Testis (tissue), 3 donors: ENCODE data around the gene PARP9. TPM values are rescaled to one million over a fixed set of nuclear protein-coding genes. Genes with fewer than 3 reads are reported as not detected.

Experiments used
- DNase-seq: peaks from one replicate; pipeline ENCODE4 v3.0.0-alpha.2; 2019
- H3K27ac ChIP-seq, 2 donors: fragments of 200-600 bp; sonication (generic); one replicate each; pipeline ENCODE4 v1.5.1; 2019
- H3K27me3 ChIP-seq: fragments of 200-600 bp; sonication (generic); one replicate; pipeline ENCODE4 v1.5.1; 2019
- H3K36me3 ChIP-seq: fragments of 200-600 bp; sonication (generic); one replicate; pipeline ENCODE4 v1.5.1; 2017; ENCODE audit warnings: low read depth; ENCODE audit errors: missing control alignments
- H3K4me1 ChIP-seq: fragments of 200-600 bp; sonication (generic); one replicate; pipeline ENCODE4 v1.5.1; 2019
- H3K4me3 ChIP-seq, 2 donors: fragments of 200-600 bp; sonication (generic); one replicate each; pipeline ENCODE4 v1.5.1; 2017 to 2019
- H3K9me3 ChIP-seq: fragments of 200-600 bp; sonication (generic); one replicate; pipeline ENCODE4 v1.5.1; 2017
- POLR2A ChIP-seq: fragments of 450-650 bp; IDR thresholded peaks from one replicate; pipeline ENCODE4 v1.6.1; 2017; ENCODE audit warnings: antibody characterized with exemption, mild to moderate bottlenecking, moderate library complexity
- WGBS, 2 donors: methylation state at CpG; one replicate each; pipeline ENCODE4 v1.1.5; 2018; 5-methylcytosine and 5-hydroxymethylcytosine counted together
- intact Hi-C: fragments of 100-400 bp; cut with DNase I; formaldehyde crosslinking; loops from one replicate; pipeline ENCODE4 v1.15.1; 2023; ENCODE audit warnings: low total_unique reads
- polyA plus RNA-seq: library from polyadenylated mRNA; stranded (reverse); fragments of 350-450 nt; fragmentation: Illumina TruSeq; extraction: RNeasy Lipid Tissue Mini Kit (QIAGEN cat#74804); gene quantifications from one replicate; pipeline ENCODE4 v1.2.3, GENCODE V29; 2014; ENCODE audit warnings: low read depth, low replicate concordance; ENCODE audit not compliant: insufficient read depth
- total RNA-seq, 2 donors: library from RNA; depleted of rRNA; stranded (reverse); fragments of >200 nt; gene quantifications; one replicate each; pipeline ENCODE4 v1.2.3, GENCODE V29; 2016
- TF ChIP-seq, protein P1 (sequence below), 3 experiments: fragments of 450-650 bp in 2 of 3; fragments of 200-600 bp in 1 of 3; sonication (generic) in 1 of 3; IDR thresholded peaks; one replicate each; pipeline ENCODE4 v1.5.1; 2016 to 2019; ENCODE audit warnings: antibody characterized with exemption in 3 of 3, mild to moderate bottlenecking in 2 of 3, moderate library complexity in 1 of 3

The PARP9 gene
- total and polyA plus RNA-seq, 3 donors from 2014 or later, result 12.8 to 14.7 (median 13.8) TPM

DNA sequence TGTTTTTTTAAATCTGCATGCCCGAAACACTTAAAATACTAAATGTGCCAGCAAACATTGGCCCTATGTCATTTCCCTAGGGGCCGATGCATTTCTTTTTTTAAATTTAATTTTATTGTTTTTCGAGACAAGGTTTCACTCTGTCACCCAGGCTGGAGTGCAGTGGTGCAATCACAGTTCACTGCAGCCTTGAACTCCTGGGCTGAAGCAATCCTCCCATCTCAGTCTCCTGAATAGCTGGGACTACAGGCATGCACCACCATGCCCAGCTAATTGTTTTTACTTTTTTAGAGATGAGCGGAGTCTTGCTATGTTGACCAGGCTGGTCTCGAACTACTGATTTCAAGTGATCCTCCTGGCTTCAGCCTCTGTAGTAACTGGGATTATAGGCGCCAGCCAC is 5.5 kb downstream of the PARP9 start:
- Histone ChIP-seq H3K36me3 (no peaks in the 10 kb centered on the region), H3K9me3 (no peaks in the 10 kb centered on the region), H3K4me1 (no peaks in the 10 kb centered on the region), H3K4me3 (no peak overlapping the region), H3K27me3 (no peaks in the 10 kb centered on the region), H3K27ac (no peak overlapping the region)
- WGBS, 2 donors, result 83 to 88% methylated on average over 6 of the region's 6 CpGs
- intact Hi-C loops, result no loop called here
- TF ChIP-seq POLR2A, result no peak
- TF ChIP-seq, protein P1, sequence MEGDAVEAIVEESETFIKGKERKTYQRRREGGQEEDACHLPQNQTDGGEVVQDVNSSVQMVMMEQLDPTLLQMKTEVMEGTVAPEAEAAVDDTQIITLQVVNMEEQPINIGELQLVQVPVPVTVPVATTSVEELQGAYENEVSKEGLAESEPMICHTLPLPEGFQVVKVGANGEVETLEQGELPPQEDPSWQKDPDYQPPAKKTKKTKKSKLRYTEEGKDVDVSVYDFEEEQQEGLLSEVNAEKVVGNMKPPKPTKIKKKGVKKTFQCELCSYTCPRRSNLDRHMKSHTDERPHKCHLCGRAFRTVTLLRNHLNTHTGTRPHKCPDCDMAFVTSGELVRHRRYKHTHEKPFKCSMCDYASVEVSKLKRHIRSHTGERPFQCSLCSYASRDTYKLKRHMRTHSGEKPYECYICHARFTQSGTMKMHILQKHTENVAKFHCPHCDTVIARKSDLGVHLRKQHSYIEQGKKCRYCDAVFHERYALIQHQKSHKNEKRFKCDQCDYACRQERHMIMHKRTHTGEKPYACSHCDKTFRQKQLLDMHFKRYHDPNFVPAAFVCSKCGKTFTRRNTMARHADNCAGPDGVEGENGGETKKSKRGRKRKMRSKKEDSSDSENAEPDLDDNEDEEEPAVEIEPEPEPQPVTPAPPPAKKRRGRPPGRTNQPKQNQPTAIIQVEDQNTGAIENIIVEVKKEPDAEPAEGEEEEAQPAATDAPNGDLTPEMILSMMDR (IDR thresholded peaks at IDR 0.05), result no peak
- no peak for DNase-seq

DNA sequence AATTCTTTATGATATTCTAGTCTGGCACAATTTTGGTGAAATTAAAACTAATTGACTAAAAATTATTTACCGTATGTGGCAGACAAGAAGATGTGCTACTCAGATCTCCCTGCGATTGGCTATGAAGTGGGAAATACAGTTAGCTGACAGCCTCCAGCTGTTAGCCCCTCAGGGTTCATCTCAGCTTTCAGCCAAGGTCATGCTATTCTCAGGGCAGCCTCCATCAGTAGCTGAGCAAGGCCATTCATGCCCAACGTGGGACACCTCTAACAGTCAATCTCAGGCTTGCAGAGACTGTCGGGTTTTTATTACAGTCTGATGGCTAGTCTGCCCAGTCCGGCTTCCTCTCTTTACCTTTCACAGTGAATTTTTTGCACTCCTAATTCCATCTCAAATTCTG is 6.7 kb downstream of the PARP9 start:
- 80% methylated on average over 5 of the region's 5 CpGs for WGBS, 2 donors
- H3K27ac ChIP-seq, result no peak overlapping the region
- no peak for TF ChIP-seq POLR2A
- TF ChIP-seq, protein P1 (IDR thresholded peaks at IDR 0.05), result no peak
- no peaks in the 10 kb centered on the region for H3K27me3 ChIP-seq
- no peaks in the 10 kb centered on the region for H3K36me3 ChIP-seq
- no peaks in the 10 kb centered on the region for H3K9me3 ChIP-seq
- H3K4me3 ChIP-seq, result no peak overlapping the region
- no peak for DNase-seq
- intact Hi-C loops, result no loop called here
- H3K4me1 ChIP-seq, result no peaks in the 10 kb centered on the region

DNA sequence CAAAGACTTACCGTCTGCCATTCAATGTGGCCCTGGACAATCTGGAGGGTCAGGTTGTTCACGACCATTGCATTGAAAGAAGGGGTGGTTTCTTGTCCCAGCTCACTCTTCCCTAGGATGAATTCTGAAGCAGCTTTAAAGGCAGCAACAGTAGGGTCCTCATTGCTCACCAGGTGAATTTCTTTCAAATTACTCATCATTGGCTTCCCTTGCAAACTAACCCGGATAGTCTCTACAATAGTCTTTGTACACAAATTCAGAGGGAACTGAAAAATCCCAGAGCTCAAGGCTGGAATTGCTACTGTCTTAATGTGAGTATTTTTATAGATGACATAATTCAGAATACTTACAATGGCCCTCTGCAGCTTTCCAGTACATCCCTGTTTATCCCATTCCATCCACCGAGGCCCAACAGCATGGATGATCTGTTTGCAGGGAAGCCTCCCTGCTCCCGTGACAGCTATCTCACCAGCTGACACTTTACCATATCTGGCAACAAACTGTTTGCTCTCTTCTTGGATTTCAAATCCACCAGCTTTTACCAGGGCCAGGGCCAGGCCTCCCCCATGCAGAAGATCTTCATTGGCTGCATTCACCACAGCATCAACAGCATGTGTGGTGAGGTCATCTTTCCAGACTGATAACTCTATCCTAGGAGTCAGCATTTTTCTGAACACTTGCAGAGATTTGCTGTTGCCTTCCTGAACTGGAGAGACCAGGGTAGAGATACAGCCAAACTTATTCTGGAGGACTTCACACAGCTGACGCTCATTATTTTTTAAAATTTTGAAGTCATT is 8.6 kb downstream of the PARP9 start:
- intact Hi-C loops, result no loop called here
- WGBS, 2 donors, result 83 to 87% methylated on average over 6 of the region's 6 CpGs
- Histone ChIP-seq H3K36me3 (no peaks in the 10 kb centered on the region), H3K27ac (no peak overlapping the region), H3K27me3 (no peaks in the 10 kb centered on the region), H3K4me1 (no peaks in the 10 kb centered on the region), H3K9me3 (no peaks in the 10 kb centered on the region), H3K4me3 (no peak overlapping the region)
- no peak for DNase-seq
- TF ChIP-seq, protein P1 (IDR thresholded peaks at IDR 0.05), result no peak
- TF ChIP-seq POLR2A, result no peak

DNA sequence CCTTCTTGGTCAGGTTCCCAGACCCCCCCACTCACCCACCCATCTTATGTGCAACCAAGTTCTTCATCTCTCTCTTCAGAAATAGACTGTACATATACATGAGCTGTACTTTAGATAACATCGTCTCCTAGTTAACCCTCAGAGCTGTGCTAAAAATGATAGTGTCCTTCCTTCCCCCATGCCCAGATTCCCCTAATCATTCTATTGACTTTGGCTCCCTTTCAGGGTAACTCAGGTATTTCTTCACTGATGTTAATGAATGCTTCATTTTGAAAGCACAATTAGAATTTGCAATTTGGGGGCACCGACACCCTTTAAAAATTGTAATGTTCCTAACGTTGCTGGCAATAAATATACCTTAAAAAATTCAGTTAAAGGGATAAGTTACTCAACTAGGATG is 10.9 kb downstream of the PARP9 start:
- Histone ChIP-seq H3K27ac (no peak overlapping the region), H3K36me3 (no peaks in the 10 kb centered on the region), H3K4me1 (no peaks in the 10 kb centered on the region), H3K27me3 (no peaks in the 10 kb centered on the region), H3K9me3 (no peaks in the 10 kb centered on the region), H3K4me3 (no peak overlapping the region)
- 59 to 60% methylated on average over 3 of the region's 3 CpGs for WGBS, 2 donors
- intact Hi-C loops, result no loop called here
- no peak for DNase-seq
- no peak for TF ChIP-seq POLR2A
- TF ChIP-seq, protein P1 (IDR thresholded peaks at IDR 0.05), result no peak

DNA sequence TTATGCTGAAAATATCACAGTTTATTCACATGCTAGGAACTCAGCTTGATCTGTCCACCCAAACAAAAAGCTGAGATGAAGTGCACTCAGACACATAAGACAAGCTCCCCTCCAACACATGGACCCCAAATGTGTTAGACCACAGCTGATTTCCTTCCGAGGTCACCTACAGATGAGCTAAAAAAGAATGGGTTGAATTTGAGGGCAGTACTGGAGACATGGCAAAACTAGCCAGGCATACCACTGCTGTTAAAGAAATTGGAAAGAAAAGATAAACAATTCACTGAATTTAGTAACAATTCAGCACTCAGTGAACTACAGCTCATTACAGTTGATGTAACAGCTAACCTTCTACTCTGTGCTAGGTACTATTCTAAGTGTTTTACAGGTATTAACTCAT is 15.5 kb downstream of the PARP9 start:
- no peaks in the 10 kb centered on the region for H3K36me3 ChIP-seq
- WGBS, 2 donors, result 88 to 100% methylated on average over 1 of the region's 1 CpG
- no peak overlapping the region for H3K27ac ChIP-seq
- H3K27me3 ChIP-seq, result no peaks in the 10 kb centered on the region
- no peak overlapping the region for H3K4me3 ChIP-seq
- no peaks in the 10 kb centered on the region for H3K9me3 ChIP-seq
- TF ChIP-seq, protein P1 (IDR thresholded peaks at IDR 0.05), result no peak
- TF ChIP-seq POLR2A, result no peak
- H3K4me1 ChIP-seq, result no peaks in the 10 kb centered on the region
- intact Hi-C loops, result no loop called here
- no peak for DNase-seq
